Liver (tissue), 3 donors: Measurements from ENCODE around the gene VN1R5.
A peak's percentile ranks its signal among the peaks of the same experiment; 100 is the strongest.

Experiments
- GABPA ChIP-seq, 2 donors: IDR thresholded peaks in 1 of 2; conservative IDR thresholded peaks in 1 of 2; 2 replicates each; pipeline ENCODE4 v1.6.1; 2016; ENCODE audit warnings: antibody characterized with exemption in 2 of 2, mild to moderate bottlenecking in 1 of 2, moderate library complexity in 1 of 2
- HNF4G ChIP-seq: IDR thresholded peaks from 2 replicates; pipeline ENCODE4 v1.6.1; 2016; ENCODE audit warnings: antibody characterized with exemption
- RAD21 ChIP-seq, 2 donors: IDR thresholded peaks; 2 replicates each; pipeline ENCODE4 v1.6.1; 2016; ENCODE audit warnings: antibody characterized with exemption in 2 of 2, mild to moderate bottlenecking in 2 of 2
- TF ChIP-seq, protein P1 (sequence below): fragments of 150-350 bp; IDR thresholded peaks from 2 replicates; pipeline ENCODE4 v1.5.1; 2017; ENCODE audit warnings: improper control_type of control experiment, low read depth, low read length; ENCODE audit not compliant: missing input control
- TF ChIP-seq, protein P2 (sequence below): IDR thresholded peaks from 2 replicates; pipeline ENCODE4 v1.6.1; 2016; ENCODE audit warnings: antibody characterized with exemption
- TF ChIP-seq, protein P3 (sequence below): IDR thresholded peaks from 2 replicates; pipeline ENCODE4 v1.6.1; 2016; ENCODE audit warnings: antibody characterized with exemption
- TF ChIP-seq, protein P4 (sequence below): IDR thresholded peaks from 2 replicates; pipeline ENCODE4 v1.6.1; 2016; ENCODE audit warnings: antibody characterized with exemption, mild to moderate bottlenecking
- donor health status: healthy.
- donor health status: healthy.

DNA sequence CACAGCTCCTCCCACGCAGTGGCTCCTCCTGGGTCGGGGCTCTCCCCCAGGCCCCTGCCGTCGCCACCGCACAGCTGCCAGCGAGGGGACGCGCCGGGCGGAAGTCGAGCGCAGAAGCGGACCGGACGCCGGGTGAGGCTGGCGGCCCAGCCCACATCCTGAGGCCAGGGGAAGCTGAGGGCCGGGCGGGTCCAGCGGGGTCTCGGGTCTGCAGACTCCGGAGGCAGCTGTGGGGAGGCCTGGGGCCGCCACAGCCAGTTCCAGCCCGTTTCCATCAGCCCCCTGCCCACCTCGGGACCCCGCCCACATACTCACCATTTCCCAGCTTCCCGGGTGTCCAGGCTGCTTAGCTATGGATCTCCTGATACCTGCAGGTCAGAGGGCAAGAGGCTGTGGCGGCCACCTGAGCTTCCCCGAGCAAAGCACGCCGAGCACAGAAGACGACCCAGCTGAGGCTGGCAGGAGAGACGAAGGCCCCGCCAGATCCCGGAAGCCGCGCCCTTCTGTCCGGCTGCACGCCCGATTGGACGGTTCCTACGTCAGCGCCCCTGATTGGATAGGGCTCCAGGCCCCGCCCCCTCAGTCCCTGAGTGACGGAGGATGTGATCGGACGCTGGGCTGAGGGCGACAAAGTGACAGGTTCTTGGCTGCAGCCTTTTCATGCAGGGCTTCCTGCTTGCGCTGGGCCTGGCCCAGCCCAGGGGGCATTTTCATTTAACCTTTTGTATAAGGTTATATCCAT is 45.3 kb upstream of the VN1R5 start:
- TF ChIP-seq, protein P1, sequence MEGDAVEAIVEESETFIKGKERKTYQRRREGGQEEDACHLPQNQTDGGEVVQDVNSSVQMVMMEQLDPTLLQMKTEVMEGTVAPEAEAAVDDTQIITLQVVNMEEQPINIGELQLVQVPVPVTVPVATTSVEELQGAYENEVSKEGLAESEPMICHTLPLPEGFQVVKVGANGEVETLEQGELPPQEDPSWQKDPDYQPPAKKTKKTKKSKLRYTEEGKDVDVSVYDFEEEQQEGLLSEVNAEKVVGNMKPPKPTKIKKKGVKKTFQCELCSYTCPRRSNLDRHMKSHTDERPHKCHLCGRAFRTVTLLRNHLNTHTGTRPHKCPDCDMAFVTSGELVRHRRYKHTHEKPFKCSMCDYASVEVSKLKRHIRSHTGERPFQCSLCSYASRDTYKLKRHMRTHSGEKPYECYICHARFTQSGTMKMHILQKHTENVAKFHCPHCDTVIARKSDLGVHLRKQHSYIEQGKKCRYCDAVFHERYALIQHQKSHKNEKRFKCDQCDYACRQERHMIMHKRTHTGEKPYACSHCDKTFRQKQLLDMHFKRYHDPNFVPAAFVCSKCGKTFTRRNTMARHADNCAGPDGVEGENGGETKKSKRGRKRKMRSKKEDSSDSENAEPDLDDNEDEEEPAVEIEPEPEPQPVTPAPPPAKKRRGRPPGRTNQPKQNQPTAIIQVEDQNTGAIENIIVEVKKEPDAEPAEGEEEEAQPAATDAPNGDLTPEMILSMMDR, result no peak
- TF ChIP-seq HNF4G (no peak), RAD21 (IDR thresholded peaks at IDR 0.05) (peak in 1 of 2 donors; percentile 22), GABPA (IDR thresholded peaks at IDR 0.05 in 1 of 2, conservative IDR thresholded peaks at IDR 0.05 in 1 of 2) (peak; percentile 14 to 77)
- TF ChIP-seq, protein P2, sequence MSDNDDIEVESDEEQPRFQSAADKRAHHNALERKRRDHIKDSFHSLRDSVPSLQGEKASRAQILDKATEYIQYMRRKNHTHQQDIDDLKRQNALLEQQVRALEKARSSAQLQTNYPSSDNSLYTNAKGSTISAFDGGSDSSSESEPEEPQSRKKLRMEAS, result peak; percentile 60
- TF ChIP-seq, protein P3, sequence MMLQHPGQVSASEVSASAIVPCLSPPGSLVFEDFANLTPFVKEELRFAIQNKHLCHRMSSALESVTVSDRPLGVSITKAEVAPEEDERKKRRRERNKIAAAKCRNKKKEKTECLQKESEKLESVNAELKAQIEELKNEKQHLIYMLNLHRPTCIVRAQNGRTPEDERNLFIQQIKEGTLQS, result no peak
- TF ChIP-seq, protein P4, sequence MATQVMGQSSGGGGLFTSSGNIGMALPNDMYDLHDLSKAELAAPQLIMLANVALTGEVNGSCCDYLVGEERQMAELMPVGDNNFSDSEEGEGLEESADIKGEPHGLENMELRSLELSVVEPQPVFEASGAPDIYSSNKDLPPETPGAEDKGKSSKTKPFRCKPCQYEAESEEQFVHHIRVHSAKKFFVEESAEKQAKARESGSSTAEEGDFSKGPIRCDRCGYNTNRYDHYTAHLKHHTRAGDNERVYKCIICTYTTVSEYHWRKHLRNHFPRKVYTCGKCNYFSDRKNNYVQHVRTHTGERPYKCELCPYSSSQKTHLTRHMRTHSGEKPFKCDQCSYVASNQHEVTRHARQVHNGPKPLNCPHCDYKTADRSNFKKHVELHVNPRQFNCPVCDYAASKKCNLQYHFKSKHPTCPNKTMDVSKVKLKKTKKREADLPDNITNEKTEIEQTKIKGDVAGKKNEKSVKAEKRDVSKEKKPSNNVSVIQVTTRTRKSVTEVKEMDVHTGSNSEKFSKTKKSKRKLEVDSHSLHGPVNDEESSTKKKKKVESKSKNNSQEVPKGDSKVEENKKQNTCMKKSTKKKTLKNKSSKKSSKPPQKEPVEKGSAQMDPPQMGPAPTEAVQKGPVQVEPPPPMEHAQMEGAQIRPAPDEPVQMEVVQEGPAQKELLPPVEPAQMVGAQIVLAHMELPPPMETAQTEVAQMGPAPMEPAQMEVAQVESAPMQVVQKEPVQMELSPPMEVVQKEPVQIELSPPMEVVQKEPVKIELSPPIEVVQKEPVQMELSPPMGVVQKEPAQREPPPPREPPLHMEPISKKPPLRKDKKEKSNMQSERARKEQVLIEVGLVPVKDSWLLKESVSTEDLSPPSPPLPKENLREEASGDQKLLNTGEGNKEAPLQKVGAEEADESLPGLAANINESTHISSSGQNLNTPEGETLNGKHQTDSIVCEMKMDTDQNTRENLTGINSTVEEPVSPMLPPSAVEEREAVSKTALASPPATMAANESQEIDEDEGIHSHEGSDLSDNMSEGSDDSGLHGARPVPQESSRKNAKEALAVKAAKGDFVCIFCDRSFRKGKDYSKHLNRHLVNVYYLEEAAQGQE, result no peak
